ENCODE measurements around the gene CLDN11.

Gene CLDN11

DNA sequence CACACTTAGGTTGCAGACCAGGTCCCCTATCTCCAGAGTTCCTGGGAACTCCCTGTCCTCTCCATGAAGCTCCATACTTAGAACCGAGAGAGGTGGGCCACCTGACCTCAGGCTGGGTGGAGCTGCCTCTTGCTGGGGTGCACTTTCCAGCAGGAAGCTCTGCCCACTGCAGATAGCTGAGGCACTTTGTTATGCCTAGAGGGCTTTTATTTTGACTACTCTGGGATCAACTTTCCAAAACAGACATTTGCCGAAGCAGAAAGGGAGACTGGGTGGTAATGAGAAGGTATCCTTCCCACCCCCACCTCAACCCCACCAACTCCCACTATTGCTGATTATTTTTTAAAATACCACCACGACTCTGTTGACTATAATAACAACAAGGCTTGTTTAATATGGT, 54.7 kb downstream of the CLDN11 start:
- Histone ChIP-seq H3K36me3 (ENCODE audit: control insufficient read depth, insufficient read depth, low read length) (no peaks in the 10 kb centered on the region), H3K27ac (ENCODE audit: low read depth, low read length) (no peak overlapping the region), H2AK5ac (ENCODE audit: low read length) (no peak overlapping the region), H2BK15ac (replicated peaks; ENCODE audit: low read depth) (no peak overlapping the region), H3K23ac (ENCODE audit: low read length) (no peak overlapping the region), H3K4me1 (ENCODE audit: control insufficient read depth, low read depth, low read length) (peaks cover 2% of the 10 kb centered on the region), H4K8ac (ENCODE audit: low read depth, low read length) (no peak overlapping the region), H3K79me1 (ENCODE audit: low read length) (no peaks in the 10 kb centered on the region), H3K4me3 (ENCODE audit: low read length) (no peak overlapping the region), H3K56ac (ENCODE audit: low read length) (no peak overlapping the region), H2BK5ac (ENCODE audit: low read length) (no peak overlapping the region), H3K18ac (ENCODE audit: low read length) (no peak overlapping the region), H3K79me2 (ENCODE audit: control insufficient read depth, insufficient read depth, low read length) (no peaks in the 10 kb centered on the region), H3K27me3 (ENCODE audit: insufficient read depth, low read length, poor library complexity) (no peaks in the 10 kb centered on the region), H3K4ac (ENCODE audit: low read depth, low read length) (no peak overlapping the region), H2BK120ac (ENCODE audit: low read depth, low read length) (no peak overlapping the region), H3K4me2 (ENCODE audit: low read length) (no peak overlapping the region), H3K9ac (ENCODE audit: low read length) (no peak overlapping the region), H4K5ac (ENCODE audit: low read length) (no peak overlapping the region)
- DNase-seq: no peak
- no CpG with 5 or more reads among the region's 3 CpGs for WGBS (ENCODE audit: extremely low coverage, insufficient coverage, low lambda C conversion rate)

DNA sequence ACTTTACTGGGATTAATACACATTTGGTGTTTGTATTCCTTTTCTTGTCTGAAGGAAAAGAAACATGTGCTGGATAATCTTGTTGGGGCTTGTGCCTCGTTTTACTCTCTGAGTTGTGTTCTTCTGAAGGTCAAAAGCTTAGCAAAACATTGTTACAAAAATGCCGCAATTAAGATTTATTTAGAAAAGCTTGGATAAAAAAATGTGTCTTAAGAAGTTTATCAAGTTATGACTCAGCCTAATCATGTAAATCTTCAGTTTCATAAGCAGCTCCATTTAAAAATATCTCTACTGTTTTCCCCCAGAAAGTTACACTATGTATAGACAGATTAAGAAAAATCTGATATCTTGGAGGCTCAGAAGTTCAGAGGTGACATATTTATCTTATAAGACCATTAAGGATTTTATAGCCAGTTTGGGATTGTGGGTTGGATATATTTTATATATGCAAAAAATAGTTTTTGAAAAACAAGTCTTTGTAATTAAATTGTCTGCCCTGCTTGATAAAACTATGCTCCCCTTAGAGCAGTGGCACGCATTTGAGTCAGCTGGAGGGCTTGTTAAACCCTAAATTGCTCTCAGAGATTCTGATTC, 56.5 kb downstream of the CLDN11 start:
- Histone ChIP-seq H3K9ac (ENCODE audit: low read length) (no peak overlapping the region), H3K79me2 (ENCODE audit: control insufficient read depth, insufficient read depth, low read length) (no peaks in the 10 kb centered on the region), H3K23ac (ENCODE audit: low read length) (no peak overlapping the region), H3K4ac (ENCODE audit: low read depth, low read length) (no peak overlapping the region), H3K36me3 (ENCODE audit: control insufficient read depth, insufficient read depth, low read length) (no peaks in the 10 kb centered on the region), H2AK5ac (ENCODE audit: low read length) (no peak overlapping the region), H3K18ac (ENCODE audit: low read length) (no peak overlapping the region), H2BK5ac (ENCODE audit: low read length) (no peak overlapping the region), H3K4me3 (ENCODE audit: low read length) (no peak overlapping the region), H2BK15ac (replicated peaks; ENCODE audit: low read depth) (peak overlapping the region; percentile 20), H3K27ac (ENCODE audit: low read depth, low read length) (no peak overlapping the region), H3K79me1 (ENCODE audit: low read length) (no peaks in the 10 kb centered on the region), H4K5ac (ENCODE audit: low read length) (no peak overlapping the region), H4K8ac (ENCODE audit: low read depth, low read length) (no peak overlapping the region), H3K4me2 (ENCODE audit: low read length) (no peak overlapping the region), H2BK120ac (ENCODE audit: low read depth, low read length) (no peak overlapping the region), H3K27me3 (ENCODE audit: insufficient read depth, low read length, poor library complexity) (no peaks in the 10 kb centered on the region), H3K4me1 (ENCODE audit: control insufficient read depth, low read depth, low read length) (peaks cover 2% of the 10 kb centered on the region), H3K56ac (ENCODE audit: low read length) (no peak overlapping the region)
- no CpG with 5 or more reads among the region's 3 CpGs for WGBS (ENCODE audit: extremely low coverage, insufficient coverage, low lambda C conversion rate)
- DNase-seq: no peak

DNA sequence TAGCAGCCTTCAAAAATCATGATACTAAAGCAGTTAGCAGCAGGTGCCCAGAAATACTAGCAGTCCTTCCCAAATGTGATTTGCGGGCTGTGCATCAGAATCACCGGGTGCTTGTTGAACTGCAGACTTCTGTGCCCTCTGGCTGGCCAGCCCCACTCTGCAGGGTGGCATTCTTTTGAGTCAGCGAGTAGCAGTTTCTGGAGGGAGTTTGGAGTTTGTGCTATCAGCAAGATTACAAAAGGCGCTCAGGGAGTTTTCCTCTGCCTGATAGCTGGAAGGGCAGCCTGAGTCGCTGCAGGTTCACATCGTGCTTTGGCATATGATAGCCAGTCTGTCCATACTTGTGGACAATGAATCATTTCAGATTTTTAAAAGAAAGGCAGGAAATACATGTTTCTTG, 57.6 kb downstream of the CLDN11 start:
- Histone ChIP-seq H3K4me3 (ENCODE audit: low read length) (no peak overlapping the region), H3K36me3 (ENCODE audit: control insufficient read depth, insufficient read depth, low read length) (no peaks in the 10 kb centered on the region), H3K18ac (ENCODE audit: low read length) (no peak overlapping the region), H3K4me1 (ENCODE audit: control insufficient read depth, low read depth, low read length) (peaks cover 2% of the 10 kb centered on the region), H4K8ac (ENCODE audit: low read depth, low read length) (no peak overlapping the region), H2BK15ac (replicated peaks; ENCODE audit: low read depth) (no peak overlapping the region), H3K27ac (ENCODE audit: low read depth, low read length) (no peak overlapping the region), H3K79me2 (ENCODE audit: control insufficient read depth, insufficient read depth, low read length) (no peaks in the 10 kb centered on the region), H2AK5ac (ENCODE audit: low read length) (no peak overlapping the region), H3K4ac (ENCODE audit: low read depth, low read length) (no peak overlapping the region), H3K56ac (ENCODE audit: low read length) (no peak overlapping the region), H3K23ac (ENCODE audit: low read length) (no peak overlapping the region), H4K5ac (ENCODE audit: low read length) (no peak overlapping the region), H2BK5ac (ENCODE audit: low read length) (no peak overlapping the region), H2BK120ac (ENCODE audit: low read depth, low read length) (no peak overlapping the region), H3K9ac (ENCODE audit: low read length) (no peak overlapping the region), H3K27me3 (ENCODE audit: insufficient read depth, low read length, poor library complexity) (no peaks in the 10 kb centered on the region), H3K4me2 (ENCODE audit: low read length) (no peak overlapping the region), H3K79me1 (ENCODE audit: low read length) (no peaks in the 10 kb centered on the region)
- DNase-seq: peak; percentile 77
- no CpG with 5 or more reads among the region's 6 CpGs for WGBS (ENCODE audit: extremely low coverage, insufficient coverage, low lambda C conversion rate)

DNA sequence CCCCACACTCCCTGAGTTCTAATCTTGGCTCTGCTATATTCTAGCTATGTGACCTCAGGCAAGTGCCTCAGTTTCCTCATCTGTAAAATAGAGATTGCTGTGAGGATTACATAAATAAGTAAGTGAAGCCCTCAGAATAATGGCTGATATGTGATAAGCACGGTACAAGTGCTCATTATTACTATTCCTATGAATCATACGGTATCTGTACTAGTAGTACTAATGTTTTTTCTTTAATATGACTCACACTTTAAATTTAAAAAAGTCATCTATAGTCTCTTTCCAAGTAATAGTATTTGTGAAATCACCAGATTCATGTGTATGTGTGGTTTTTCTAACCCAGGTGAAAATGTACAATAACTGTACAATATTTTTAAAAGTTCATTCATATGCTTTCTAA, 58.7 kb downstream of the CLDN11 start:
- Histone ChIP-seq H3K79me1 (ENCODE audit: low read length) (no peaks in the 10 kb centered on the region), H3K79me2 (ENCODE audit: control insufficient read depth, insufficient read depth, low read length) (no peaks in the 10 kb centered on the region), H2BK120ac (ENCODE audit: low read depth, low read length) (no peak overlapping the region), H2BK15ac (replicated peaks; ENCODE audit: low read depth) (no peak overlapping the region), H4K5ac (ENCODE audit: low read length) (no peak overlapping the region), H3K9ac (ENCODE audit: low read length) (no peak overlapping the region), H3K23ac (ENCODE audit: low read length) (no peak overlapping the region), H4K8ac (ENCODE audit: low read depth, low read length) (no peak overlapping the region), H3K4ac (ENCODE audit: low read depth, low read length) (no peak overlapping the region), H3K18ac (ENCODE audit: low read length) (no peak overlapping the region), H3K4me2 (ENCODE audit: low read length) (no peak overlapping the region), H3K36me3 (ENCODE audit: control insufficient read depth, insufficient read depth, low read length) (no peaks in the 10 kb centered on the region), H2AK5ac (ENCODE audit: low read length) (no peak overlapping the region), H3K27ac (ENCODE audit: low read depth, low read length) (no peak overlapping the region), H3K4me3 (ENCODE audit: low read length) (no peak overlapping the region), H2BK5ac (ENCODE audit: low read length) (no peak overlapping the region), H3K4me1 (ENCODE audit: control insufficient read depth, low read depth, low read length) (peaks cover 2% of the 10 kb centered on the region), H3K27me3 (ENCODE audit: insufficient read depth, low read length, poor library complexity) (no peaks in the 10 kb centered on the region), H3K56ac (ENCODE audit: low read length) (no peak overlapping the region)
- WGBS (ENCODE audit: extremely low coverage, insufficient coverage, low lambda C conversion rate): no CpG with 5 or more reads among the region's 2 CpGs
- no peak for DNase-seq

DNA sequence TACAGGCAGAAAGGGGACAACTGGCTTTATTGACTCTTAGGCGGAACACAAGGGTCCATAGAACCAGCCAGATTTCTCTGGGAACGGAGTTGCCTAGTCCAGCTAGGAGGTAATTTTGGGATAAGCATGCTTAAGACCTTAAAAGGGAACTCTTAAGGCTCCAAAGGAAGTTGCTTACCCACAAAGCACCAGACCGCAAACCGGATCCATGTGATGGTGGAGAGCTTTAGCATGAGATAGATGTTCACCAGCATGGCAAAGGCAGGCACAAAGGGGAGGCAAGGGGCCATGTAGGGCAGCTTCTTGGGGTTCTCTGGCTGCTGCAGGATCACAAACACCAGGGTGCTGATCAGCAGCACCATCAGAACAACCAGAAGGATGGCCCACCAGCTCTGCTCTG, 61.4 kb downstream of the CLDN11 start:
- peaks cover 5% of the 10 kb centered on the region for H3K4me1 ChIP-seq (ENCODE audit: control insufficient read depth, low read depth, low read length)
- H3K27me3 ChIP-seq (ENCODE audit: insufficient read depth, low read length, poor library complexity): no peaks in the 10 kb centered on the region
- no peaks in the 10 kb centered on the region for H3K79me1 ChIP-seq (ENCODE audit: low read length)
- no peak overlapping the region for H3K9ac ChIP-seq (ENCODE audit: low read length)
- no peak overlapping the region for H3K4ac ChIP-seq (ENCODE audit: low read depth, low read length)
- H2AK5ac ChIP-seq (ENCODE audit: low read length): no peak overlapping the region
- no peak overlapping the region for H3K27ac ChIP-seq (ENCODE audit: low read depth, low read length)
- no peak overlapping the region for H3K4me3 ChIP-seq (ENCODE audit: low read length)
- no peak overlapping the region for H3K18ac ChIP-seq (ENCODE audit: low read length)
- no peak overlapping the region for H3K23ac ChIP-seq (ENCODE audit: low read length)
- H3K56ac ChIP-seq (ENCODE audit: low read length): no peak overlapping the region
- no peak overlapping the region for H2BK5ac ChIP-seq (ENCODE audit: low read length)
- no peak overlapping the region for H2BK15ac ChIP-seq (replicated peaks; ENCODE audit: low read depth)
- no peak overlapping the region for H4K8ac ChIP-seq (ENCODE audit: low read depth, low read length)
- no peak overlapping the region for H2BK120ac ChIP-seq (ENCODE audit: low read depth, low read length)
- H4K5ac ChIP-seq (ENCODE audit: low read length): no peak overlapping the region
- H3K4me2 ChIP-seq (ENCODE audit: low read length): no peak overlapping the region
- H3K79me2 ChIP-seq (ENCODE audit: control insufficient read depth, insufficient read depth, low read length): no peaks in the 10 kb centered on the region
- WGBS (ENCODE audit: extremely low coverage, insufficient coverage, low lambda C conversion rate): no CpG with 5 or more reads among the region's 4 CpGs
- H3K36me3 ChIP-seq (ENCODE audit: control insufficient read depth, insufficient read depth, low read length): no peaks in the 10 kb centered on the region
- DNase-seq: no peak

DNA sequence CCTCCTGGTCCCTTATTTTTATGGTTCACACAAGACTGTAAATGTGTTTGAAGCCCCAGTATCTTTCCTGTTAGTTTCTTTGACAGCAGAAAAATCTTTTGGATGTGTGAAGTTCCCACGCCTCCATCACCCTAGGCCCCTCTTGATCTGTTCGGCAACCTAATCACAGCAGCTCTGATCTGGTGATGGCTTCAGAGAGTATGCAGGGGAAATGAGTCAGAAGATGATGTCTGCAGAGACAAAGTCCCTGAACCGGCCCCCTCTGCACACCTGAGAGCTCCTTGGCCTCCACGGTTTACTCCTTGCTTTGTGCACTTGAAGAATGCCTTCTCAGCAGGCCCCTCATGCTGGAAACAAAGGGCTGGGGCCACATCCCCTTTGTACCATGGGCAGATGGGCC, 63.5 kb downstream of the CLDN11 start:
- H2AK5ac ChIP-seq (ENCODE audit: low read length): no peak overlapping the region
- no peak overlapping the region for H3K18ac ChIP-seq (ENCODE audit: low read length)
- H2BK120ac ChIP-seq (ENCODE audit: low read depth, low read length): no peak overlapping the region
- H3K4me1 ChIP-seq (ENCODE audit: control insufficient read depth, low read depth, low read length): peaks cover 3% of the 10 kb centered on the region
- H2BK15ac ChIP-seq (replicated peaks; ENCODE audit: low read depth): no peak overlapping the region
- H3K4me3 ChIP-seq (ENCODE audit: low read length): no peak overlapping the region
- no peaks in the 10 kb centered on the region for H3K36me3 ChIP-seq (ENCODE audit: control insufficient read depth, insufficient read depth, low read length)
- no peak overlapping the region for H3K27ac ChIP-seq (ENCODE audit: low read depth, low read length)
- DNase-seq: no peak
- WGBS (ENCODE audit: extremely low coverage, insufficient coverage, low lambda C conversion rate): no CpG with 5 or more reads among the region's 4 CpGs
- H3K4me2 ChIP-seq (ENCODE audit: low read length): no peak overlapping the region
- no peak overlapping the region for H3K56ac ChIP-seq (ENCODE audit: low read length)
- H3K27me3 ChIP-seq (ENCODE audit: insufficient read depth, low read length, poor library complexity): no peaks in the 10 kb centered on the region
- no peaks in the 10 kb centered on the region for H3K79me2 ChIP-seq (ENCODE audit: control insufficient read depth, insufficient read depth, low read length)
- no peak overlapping the region for H2BK5ac ChIP-seq (ENCODE audit: low read length)
- H3K4ac ChIP-seq (ENCODE audit: low read depth, low read length): no peak overlapping the region
- H3K79me1 ChIP-seq (ENCODE audit: low read length): no peaks in the 10 kb centered on the region
- no peak overlapping the region for H4K5ac ChIP-seq (ENCODE audit: low read length)
- no peak overlapping the region for H3K23ac ChIP-seq (ENCODE audit: low read length)
- no peak overlapping the region for H3K9ac ChIP-seq (ENCODE audit: low read length)
- H4K8ac ChIP-seq (ENCODE audit: low read depth, low read length): no peak overlapping the region
